ENCODE measurements around the gene KRTAP22-1.

KRTAP22-1 gene

DNA sequence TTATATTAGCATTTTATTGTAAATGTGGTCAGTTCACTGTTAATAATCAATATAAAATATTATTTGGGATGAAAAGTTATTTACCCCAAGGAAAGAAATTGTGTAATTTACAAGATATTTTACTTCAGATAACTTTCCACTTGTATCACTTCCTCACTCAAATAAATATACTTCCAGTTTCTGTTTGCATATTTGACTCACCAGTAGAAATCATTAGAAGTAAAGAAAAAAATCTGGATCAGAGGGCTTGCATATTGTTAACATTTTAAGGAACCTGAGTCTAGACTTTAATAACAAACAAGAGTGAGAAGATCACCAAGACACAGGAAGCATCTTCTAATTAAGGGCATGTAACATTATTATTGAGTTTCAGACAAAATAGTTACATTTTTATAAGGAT, 19.2 kb downstream of the KRTAP22-1 start:
- no peak overlapping the region for H2AK5ac ChIP-seq (ENCODE audit: low read length, severe bottlenecking)
- no peak overlapping the region for H3K14ac ChIP-seq (ENCODE audit: low read length in 2 of 2)
- no peak overlapping the region for H2BK5ac ChIP-seq (ENCODE audit: low read depth, low read length, poor library complexity, severe bottlenecking)
- H2BK15ac ChIP-seq (ENCODE audit: low read depth, poor library complexity, severe bottlenecking): no peak overlapping the region
- H3K27ac ChIP-seq (ENCODE audit: low read length, poor library complexity, severe bottlenecking): no peak overlapping the region
- no peak overlapping the region for H3K23ac ChIP-seq (ENCODE audit: low read length in 2 of 2)
- H4K8ac ChIP-seq (ENCODE audit: low read length): no peak overlapping the region
- H3K9me3 ChIP-seq (ENCODE audit: control insufficient read depth, low read length): peaks cover 8% of the 10 kb centered on the region
- H3K4me2 ChIP-seq (ENCODE audit: low read length, poor library complexity, severe bottlenecking): no peak overlapping the region
- no peak overlapping the region for H2AFZ ChIP-seq (ENCODE audit: low read depth, low read length)
- no peak overlapping the region for H3K4ac ChIP-seq (ENCODE audit: low read depth in 1 of 2, low read length in 2 of 2)
- no peak overlapping the region for H2BK12ac ChIP-seq (ENCODE audit: low read length in 2 of 2)
- H3K27me3 ChIP-seq (ENCODE audit: control insufficient read depth in 1 of 2, insufficient read depth in 1 of 2, low read length in 2 of 2): no peaks in the 10 kb centered on the region
- DNase-seq: no peak
- H3K4me3 ChIP-seq (ENCODE audit: insufficient read depth in 1 of 2, low read depth in 1 of 2, low read length in 2 of 2): no peak overlapping the region
- no peak overlapping the region for H3K9ac ChIP-seq (ENCODE audit: low read length)
- H3K18ac ChIP-seq (ENCODE audit: low read depth in 1 of 2, low read length in 2 of 2): no peak overlapping the region
- H3K4me1 ChIP-seq (ENCODE audit: control insufficient read depth, insufficient read depth, low read depth, low read length): no peaks in the 10 kb centered on the region
- no peak overlapping the region for H2BK120ac ChIP-seq (ENCODE audit: low read depth, low read length)
- H3K79me1 ChIP-seq (replicated peaks; ENCODE audit: low read length, poor library complexity, severe bottlenecking): no peaks in the 10 kb centered on the region
- no peak overlapping the region for H4K91ac ChIP-seq (ENCODE audit: low read length)
- H3K36me3 ChIP-seq (ENCODE audit: control insufficient read depth in 1 of 2, insufficient read depth in 2 of 2, low read depth in 1 of 2, low read length in 2 of 2): no peaks in the 10 kb centered on the region

DNA sequence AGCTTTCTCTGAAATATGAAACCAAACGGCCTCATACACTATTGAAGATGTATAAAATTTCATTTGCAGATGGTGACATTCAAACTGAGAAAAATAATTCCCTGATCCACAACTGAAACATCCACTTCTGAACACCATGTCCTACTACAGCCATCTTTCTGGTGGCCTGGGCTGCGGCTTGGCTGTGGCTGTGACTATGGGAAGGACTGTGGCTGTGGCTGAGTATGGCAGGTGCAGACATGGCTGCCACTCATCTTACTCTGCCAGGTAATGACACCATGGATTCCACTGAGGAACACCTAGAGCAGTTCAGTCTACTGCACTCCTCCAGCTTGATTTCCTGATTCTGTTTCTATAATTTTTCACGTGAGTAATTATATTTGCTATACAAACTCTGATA, 19.6 kb downstream of the KRTAP22-1 start, which contains the start of gene KRTAP20-4:
Gene KRTAP20-4, plus strand, starts transcription at position 106 of the 400 bp plus-strand sequence.
- H3K14ac ChIP-seq (ENCODE audit: low read length in 2 of 2): no peak within 1 kb of the TSS
- no peak for DNase-seq
- H2BK5ac ChIP-seq (ENCODE audit: low read depth, low read length, poor library complexity, severe bottlenecking): no peak within 1 kb of the TSS
- H3K4me1 ChIP-seq (ENCODE audit: control insufficient read depth, insufficient read depth, low read depth, low read length): no peaks in the 10 kb centered on the region
- H3K9me3 ChIP-seq (ENCODE audit: control insufficient read depth, low read length): peaks cover 8% of the 10 kb centered on the region
- H2BK120ac ChIP-seq (ENCODE audit: low read depth, low read length): no peak within 1 kb of the TSS
- no CpG with 5 or more reads among the region's 3 CpGs for WGBS
- H2BK12ac ChIP-seq (ENCODE audit: low read length in 2 of 2): no peak within 1 kb of the TSS
- H2AFZ ChIP-seq (ENCODE audit: low read depth, low read length): no peak within 1 kb of the TSS
- H3K4me2 ChIP-seq (ENCODE audit: low read length, poor library complexity, severe bottlenecking): no peak within 1 kb of the TSS
- H3K4me3 ChIP-seq (ENCODE audit: insufficient read depth in 1 of 2, low read depth in 1 of 2, low read length in 2 of 2): no peak within 1 kb of the TSS
- no peak within 1 kb of the TSS for H3K9ac ChIP-seq (ENCODE audit: low read length)
- H2BK15ac ChIP-seq (ENCODE audit: low read depth, poor library complexity, severe bottlenecking): no peak within 1 kb of the TSS
- H3K27ac ChIP-seq (ENCODE audit: low read length, poor library complexity, severe bottlenecking): no peak within 1 kb of the TSS
- no peak within 1 kb of the TSS for H3K4ac ChIP-seq (ENCODE audit: low read depth in 1 of 2, low read length in 2 of 2)
- no peaks in the 10 kb centered on the region for H3K79me1 ChIP-seq (replicated peaks; ENCODE audit: low read length, poor library complexity, severe bottlenecking)
- no peaks in the 10 kb centered on the region for H3K36me3 ChIP-seq (ENCODE audit: control insufficient read depth in 1 of 2, insufficient read depth in 2 of 2, low read depth in 1 of 2, low read length in 2 of 2)
- no peak within 1 kb of the TSS for H4K8ac ChIP-seq (ENCODE audit: low read length)
- no peak within 1 kb of the TSS for H4K91ac ChIP-seq (ENCODE audit: low read length)
- H3K23ac ChIP-seq (ENCODE audit: low read length in 2 of 2): no peak within 1 kb of the TSS
- no peak within 1 kb of the TSS for H2AK5ac ChIP-seq (ENCODE audit: low read length, severe bottlenecking)
- no peak within 1 kb of the TSS for H3K18ac ChIP-seq (ENCODE audit: low read depth in 1 of 2, low read length in 2 of 2)
- no peaks in the 10 kb centered on the region for H3K27me3 ChIP-seq (ENCODE audit: control insufficient read depth in 1 of 2, insufficient read depth in 1 of 2, low read length in 2 of 2)

DNA sequence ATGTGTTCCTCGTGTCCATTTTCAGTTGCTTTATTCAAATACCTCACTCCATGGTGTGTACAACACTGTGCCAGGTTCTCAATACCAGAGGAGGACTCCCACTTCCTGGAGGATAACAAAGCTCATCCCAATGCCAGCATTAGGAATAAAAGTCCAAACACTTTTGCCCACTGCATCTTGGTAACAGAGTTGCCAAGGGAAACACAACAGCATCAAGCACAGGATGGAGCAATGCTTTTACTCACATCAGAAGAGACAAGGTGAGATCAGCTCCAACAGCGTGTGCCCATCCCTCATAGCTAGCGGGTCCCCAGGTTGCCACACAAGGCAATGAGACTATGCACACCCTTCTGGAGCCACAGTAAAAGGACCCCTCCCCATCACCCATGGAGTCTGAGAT, 22.5 kb downstream of the KRTAP22-1 start:
- Histone ChIP-seq H3K9ac (ENCODE audit: low read length) (no peak overlapping the region), H3K9me3 (ENCODE audit: control insufficient read depth, low read length) (peaks cover 9% of the 10 kb centered on the region), H2BK12ac (ENCODE audit: low read length in 2 of 2) (no peak overlapping the region), H3K4me1 (ENCODE audit: control insufficient read depth, insufficient read depth, low read depth, low read length) (no peaks in the 10 kb centered on the region), H3K27me3 (ENCODE audit: control insufficient read depth in 1 of 2, insufficient read depth in 1 of 2, low read length in 2 of 2) (no peaks in the 10 kb centered on the region), H4K8ac (ENCODE audit: low read length) (no peak overlapping the region), H4K91ac (ENCODE audit: low read length) (no peak overlapping the region), H3K18ac (ENCODE audit: low read depth in 1 of 2, low read length in 2 of 2) (no peak overlapping the region), H3K23ac (ENCODE audit: low read length in 2 of 2) (no peak overlapping the region), H3K27ac (ENCODE audit: low read length, poor library complexity, severe bottlenecking) (no peak overlapping the region), H3K14ac (ENCODE audit: low read length in 2 of 2) (no peak overlapping the region), H3K4me3 (ENCODE audit: insufficient read depth in 1 of 2, low read depth in 1 of 2, low read length in 2 of 2) (no peak overlapping the region), H2BK5ac (ENCODE audit: low read depth, low read length, poor library complexity, severe bottlenecking) (no peak overlapping the region), H2BK120ac (ENCODE audit: low read depth, low read length) (no peak overlapping the region), H3K79me1 (replicated peaks; ENCODE audit: low read length, poor library complexity, severe bottlenecking) (no peaks in the 10 kb centered on the region), H2AFZ (ENCODE audit: low read depth, low read length) (no peak overlapping the region), H3K4me2 (ENCODE audit: low read length, poor library complexity, severe bottlenecking) (no peak overlapping the region), H3K4ac (ENCODE audit: low read depth in 1 of 2, low read length in 2 of 2) (no peak overlapping the region), H2BK15ac (ENCODE audit: low read depth, poor library complexity, severe bottlenecking) (no peak overlapping the region), H2AK5ac (ENCODE audit: low read length, severe bottlenecking) (no peak overlapping the region), H3K36me3 (ENCODE audit: control insufficient read depth in 1 of 2, insufficient read depth in 2 of 2, low read depth in 1 of 2, low read length in 2 of 2) (no peaks in the 10 kb centered on the region)
- WGBS: 70% methylated on average over 3 of the region's 3 CpGs
- no peak for DNase-seq

DNA sequence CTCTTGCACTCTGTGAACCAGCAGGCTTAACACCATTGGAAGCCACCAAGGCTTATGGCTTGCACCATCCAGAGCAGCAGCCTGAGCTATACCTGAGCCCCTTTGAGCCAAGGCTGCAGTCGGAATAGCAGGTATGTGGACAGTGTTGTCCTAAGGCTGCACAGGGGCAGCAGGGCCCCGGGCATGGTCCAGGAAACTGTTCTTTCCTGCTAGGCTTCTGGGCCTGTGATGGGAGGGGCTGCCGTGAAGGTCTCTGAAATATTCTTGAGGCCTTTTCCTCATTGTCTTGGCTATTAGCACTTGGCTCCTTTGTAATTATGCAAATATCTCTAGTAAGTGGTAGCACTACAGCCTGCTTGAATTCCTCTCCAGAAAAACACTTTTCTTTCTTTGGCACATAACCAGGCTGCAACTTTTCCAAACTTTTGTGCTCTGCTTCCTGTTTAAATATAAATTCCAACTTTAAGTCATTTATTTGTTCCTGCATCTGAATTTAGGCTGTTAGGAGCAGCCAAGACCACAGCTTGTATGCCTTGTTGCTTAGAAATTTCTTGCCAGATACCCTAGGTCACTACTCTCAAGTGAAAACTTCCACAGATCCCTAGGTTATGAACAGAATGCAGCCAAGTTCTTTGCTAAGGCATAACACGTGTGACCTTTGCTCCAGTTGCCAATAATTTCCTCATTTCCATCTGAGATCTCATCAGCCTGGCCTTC, 24.7 kb downstream of the KRTAP22-1 start:
- WGBS: 60% methylated on average over 3 of the region's 4 CpGs
- H4K8ac ChIP-seq (ENCODE audit: low read length): no peak overlapping the region
- no peak overlapping the region for H3K9ac ChIP-seq (ENCODE audit: low read length)

More for the DNA sequence above, 24.7 kb downstream of the KRTAP22-1 start:
- H3K4me2 ChIP-seq (ENCODE audit: low read length, poor library complexity, severe bottlenecking): no peak overlapping the region
- H2BK15ac ChIP-seq (ENCODE audit: low read depth, poor library complexity, severe bottlenecking): no peak overlapping the region
- H3K18ac ChIP-seq (ENCODE audit: low read depth in 1 of 2, low read length in 2 of 2): no peak overlapping the region
- H3K14ac ChIP-seq (ENCODE audit: low read length in 2 of 2): no peak overlapping the region
- no peaks in the 10 kb centered on the region for H3K79me1 ChIP-seq (replicated peaks; ENCODE audit: low read length, poor library complexity, severe bottlenecking)
- no peak overlapping the region for H2AK5ac ChIP-seq (ENCODE audit: low read length, severe bottlenecking)
- no peak overlapping the region for H2BK5ac ChIP-seq (ENCODE audit: low read depth, low read length, poor library complexity, severe bottlenecking)
- DNase-seq: no peak
- no peak overlapping the region for H3K4me3 ChIP-seq (ENCODE audit: insufficient read depth in 1 of 2, low read depth in 1 of 2, low read length in 2 of 2)
- H3K23ac ChIP-seq (ENCODE audit: low read length in 2 of 2): no peak overlapping the region
- H3K4ac ChIP-seq (ENCODE audit: low read depth in 1 of 2, low read length in 2 of 2): no peak overlapping the region
- H3K36me3 ChIP-seq (ENCODE audit: control insufficient read depth in 1 of 2, insufficient read depth in 2 of 2, low read depth in 1 of 2, low read length in 2 of 2): no peaks in the 10 kb centered on the region
- H2BK12ac ChIP-seq (ENCODE audit: low read length in 2 of 2): no peak overlapping the region
- H3K9me3 ChIP-seq (ENCODE audit: control insufficient read depth, low read length): peaks cover 8% of the 10 kb centered on the region
- H3K4me1 ChIP-seq (ENCODE audit: control insufficient read depth, insufficient read depth, low read depth, low read length): no peaks in the 10 kb centered on the region
- H4K91ac ChIP-seq (ENCODE audit: low read length): no peak overlapping the region
- H2BK120ac ChIP-seq (ENCODE audit: low read depth, low read length): no peak overlapping the region
- H3K27ac ChIP-seq (ENCODE audit: low read length, poor library complexity, severe bottlenecking): no peak overlapping the region
- H2AFZ ChIP-seq (ENCODE audit: low read depth, low read length): no peak overlapping the region
- no peaks in the 10 kb centered on the region for H3K27me3 ChIP-seq (ENCODE audit: control insufficient read depth in 1 of 2, insufficient read depth in 1 of 2, low read length in 2 of 2)
